Right ventricle myocardium superior (tissue), 1 donor: Measurements from ENCODE around the gene ABTB1. TPM values are rescaled to one million over a fixed set of nuclear protein-coding genes. Genes with fewer than 3 reads are reported as not detected.

Source experiments
- ATAC-seq: fragments of 200-7000 bp; cut with Tn5 transposase; one replicate; pipeline ENCODE4 v1.9.1; 2020; ENCODE audit warnings: mild to moderate bottlenecking; ENCODE audit not compliant: poor library complexity
- DNase-seq: peaks from one replicate; pipeline ENCODE4 v3.0.0-alpha.2; 2020
- intact Hi-C: fragments of 100-400 bp; cut with DNase I; formaldehyde crosslinking; loops from one replicate; pipeline ENCODE4 v1.11.2; 2022
- total RNA-seq: library from RNA; stranded (reverse); fragmentation: NEBNext Ultra II Directional; extraction: Animal tissue kit (Norgen Biotek cat#: 25700); gene quantifications from one replicate; pipeline ENCODE4 v1.2.1, GENCODE V29; 2021
- donor health status: DM: no; HTN: yes; CAD: no; lungs with severe emphysema.

The ABTB1 gene
- total RNA-seq, 1 donor from 2014 or later = 33.0 TPM

GRCh38 chr3:127709320-127710060, 36.7 kb downstream of the ABTB1 start:
- ATAC-seq = no peak
- intact Hi-C loops = no loop called here
- no peak for DNase-seq

GRCh38 chr3:127710155-127710941, 37.6 kb downstream of the ABTB1 start:
- no peak for DNase-seq
- no peak for ATAC-seq
- intact Hi-C loops = no loop called here

GRCh38 chr3:127711021-127711695, 38.4 kb downstream of the ABTB1 start:
- no peak for DNase-seq
- intact Hi-C loops = no loop called here
- ATAC-seq = no peak

GRCh38 chr3:127711896-127712295, 39.1 kb downstream of the ABTB1 start:
- DNase-seq = no peak

GRCh38 chr3:127712461-127712860, 39.7 kb downstream of the ABTB1 start:
- ATAC-seq (no peak), DNase-seq (no peak)
- intact Hi-C loops = no loop called here

More at GRCh38 chr3:127711896-127712295, 39.1 kb downstream of the ABTB1 start:
- no peak for ATAC-seq
- intact Hi-C loops = no loop called here

GRCh38 chr3:127712881-127713771, 40.4 kb downstream of the ABTB1 start:
- ATAC-seq (no peak), DNase-seq (no peak)
- intact Hi-C loops = no loop called here

- DNase-seq (no peak), ATAC-seq (peak; percentile 10)
- intact Hi-C loops = no loop called here
Observed at GRCh38 chr3:127714125-127714571, 41.4 kb downstream of the ABTB1 start.

- intact Hi-C loops = no loop called here
- ATAC-seq = no peak
- DNase-seq = no peak
Observed at GRCh38 chr3:127714866-127715265, 42.1 kb downstream of the ABTB1 start.

GRCh38 chr3:127715532-127715931, 42.8 kb downstream of the ABTB1 start:
- intact Hi-C loops = no loop called here
- no peak for ATAC-seq
- no peak for DNase-seq

GRCh38 chr3:127716384-127716783, 43.6 kb downstream of the ABTB1 start:
- ATAC-seq = no peak
- no peak for DNase-seq
- intact Hi-C loops = no loop called here

- intact Hi-C loops = no loop called here
- no peak for ATAC-seq
- no peak for DNase-seq
Observed at GRCh38 chr3:127717357-127718244, 44.8 kb downstream of the ABTB1 start.

- intact Hi-C loops = no loop called here
- ATAC-seq (no peak), DNase-seq (no peak)
Observed at GRCh38 chr3:127718245-127718915, 45.6 kb downstream of the ABTB1 start.

- no peak for ATAC-seq
- no peak for DNase-seq
- intact Hi-C loops = no loop called here
Observed at GRCh38 chr3:127718916-127719290, 46.2 kb downstream of the ABTB1 start.

GRCh38 chr3:127719369-127719768, 46.6 kb downstream of the ABTB1 start:
- ATAC-seq (no peak), DNase-seq (no peak)
- intact Hi-C loops = no loop called here

- intact Hi-C loops = no loop called here
- ATAC-seq (no peak), DNase-seq (no peak)
Observed at GRCh38 chr3:127720161-127720823, 47.5 kb downstream of the ABTB1 start.

- intact Hi-C loops = no loop called here
- no peak for DNase-seq
- ATAC-seq = no peak
Observed at GRCh38 chr3:127720985-127721935, 48.5 kb downstream of the ABTB1 start.
